ENCODE data around the gene C16orf54. TPM values are rescaled to one million over a fixed set of nuclear protein-coding genes. Genes with fewer than 3 reads are reported as not detected.
"Not testable (repeated sequence)": the region's sequence is repeated elsewhere in the genome, so short reads cannot be mapped to it uniquely, and the experiment has no call there.

The C16orf54 gene
- total RNA-seq, 2 donors from 2014 or later: 1.7 TPM

- Histone ChIP-seq H3K4me3 (peak overlapping the region; percentile 37), H3K36me3 (no peaks in the 10 kb centered on the region), H3K27ac (peak overlapping the region; percentile 16), H3K9ac (ENCODE audit: low read depth in 2 of 2, low read length in 2 of 2) (peak overlapping the region; percentile 38 to 46), H3K27me3 (no peaks in the 10 kb centered on the region), H3K4me1 (peaks cover 6% of the 10 kb centered on the region), H3K9me3 (no peaks in the 10 kb centered on the region)
- no peak for DNase-seq
- TF ChIP-seq, protein P1, sequence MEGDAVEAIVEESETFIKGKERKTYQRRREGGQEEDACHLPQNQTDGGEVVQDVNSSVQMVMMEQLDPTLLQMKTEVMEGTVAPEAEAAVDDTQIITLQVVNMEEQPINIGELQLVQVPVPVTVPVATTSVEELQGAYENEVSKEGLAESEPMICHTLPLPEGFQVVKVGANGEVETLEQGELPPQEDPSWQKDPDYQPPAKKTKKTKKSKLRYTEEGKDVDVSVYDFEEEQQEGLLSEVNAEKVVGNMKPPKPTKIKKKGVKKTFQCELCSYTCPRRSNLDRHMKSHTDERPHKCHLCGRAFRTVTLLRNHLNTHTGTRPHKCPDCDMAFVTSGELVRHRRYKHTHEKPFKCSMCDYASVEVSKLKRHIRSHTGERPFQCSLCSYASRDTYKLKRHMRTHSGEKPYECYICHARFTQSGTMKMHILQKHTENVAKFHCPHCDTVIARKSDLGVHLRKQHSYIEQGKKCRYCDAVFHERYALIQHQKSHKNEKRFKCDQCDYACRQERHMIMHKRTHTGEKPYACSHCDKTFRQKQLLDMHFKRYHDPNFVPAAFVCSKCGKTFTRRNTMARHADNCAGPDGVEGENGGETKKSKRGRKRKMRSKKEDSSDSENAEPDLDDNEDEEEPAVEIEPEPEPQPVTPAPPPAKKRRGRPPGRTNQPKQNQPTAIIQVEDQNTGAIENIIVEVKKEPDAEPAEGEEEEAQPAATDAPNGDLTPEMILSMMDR (IDR thresholded peaks at IDR 0.05): no peak
- intact Hi-C loops (cut with DNase I): no loop called here
These were observed 1.2 kb downstream of the C16orf54 start for GRCh38 chr16:29744541-29745101.

GRCh38 chr16:29743827-29744531 is 1.8 kb downstream of the C16orf54 start:
- H3K9ac ChIP-seq (ENCODE audit: low read depth in 2 of 2, low read length in 2 of 2): peak overlapping the region in 1 of 2 donors; percentile 1
- peak; percentile 31 for DNase-seq
- H3K4me3 ChIP-seq: no peak overlapping the region
- H3K4me1 ChIP-seq: peaks cover 12% of the 10 kb centered on the region
- H3K27ac ChIP-seq: no peak overlapping the region
- TF ChIP-seq, protein P1 (IDR thresholded peaks at IDR 0.05): no peak
- H3K9me3 ChIP-seq: no peaks in the 10 kb centered on the region
- no peaks in the 10 kb centered on the region for H3K27me3 ChIP-seq
- intact Hi-C loops (cut with DNase I): no loop called here
- H3K36me3 ChIP-seq: no peaks in the 10 kb centered on the region

- TF ChIP-seq, protein P1 (IDR thresholded peaks at IDR 0.05): no peak
- H3K9me3 ChIP-seq: no peaks in the 10 kb centered on the region
- H3K4me3 ChIP-seq: no peak overlapping the region
- no peaks in the 10 kb centered on the region for H3K36me3 ChIP-seq
- peaks cover 17% of the 10 kb centered on the region for H3K4me1 ChIP-seq
- peak overlapping the region in 1 of 2 donors; percentile 1 for H3K9ac ChIP-seq (ENCODE audit: low read depth in 2 of 2, low read length in 2 of 2)
- intact Hi-C loops (cut with DNase I): no loop called here
- H3K27ac ChIP-seq: no peak overlapping the region
- no peaks in the 10 kb centered on the region for H3K27me3 ChIP-seq
- DNase-seq: no peak
These were observed 2.3 kb downstream of the C16orf54 start for GRCh38 chr16:29743475-29743826.

GRCh38 chr16:29742683-29743275 is 3.0 kb downstream of the C16orf54 start:
- no peaks in the 10 kb centered on the region for H3K27me3 ChIP-seq
- H3K9ac ChIP-seq (ENCODE audit: low read depth in 2 of 2, low read length in 2 of 2): peak overlapping the region in 1 of 2 donors; percentile 1
- no peak overlapping the region for H3K27ac ChIP-seq
- H3K4me3 ChIP-seq: no peak overlapping the region
- TF ChIP-seq, protein P1 (IDR thresholded peaks at IDR 0.05): no peak
- H3K4me1 ChIP-seq: peaks cover 21% of the 10 kb centered on the region
- H3K9me3 ChIP-seq: no peaks in the 10 kb centered on the region
- intact Hi-C loops (cut with DNase I): no loop called here
- H3K36me3 ChIP-seq: no peaks in the 10 kb centered on the region
- peak; percentile 45 for DNase-seq

GRCh38 chr16:29740630-29741015 is 5.2 kb downstream of the C16orf54 start:
- Histone ChIP-seq H3K27ac (peak overlapping the region; percentile 81), H3K4me1 (peaks cover 21% of the 10 kb centered on the region), H3K9ac (ENCODE audit: low read depth in 2 of 2, low read length in 2 of 2) (peak overlapping the region in 1 of 2 donors; percentile 74), H3K4me3 (peak overlapping the region; percentile 4)
- intact Hi-C loops (cut with DNase I); H3K36me3 ChIP-seq; H3K27me3 ChIP-seq; H3K9me3 ChIP-seq: not testable (repeated sequence)
- DNase-seq: peak; percentile 63

- H3K27me3 ChIP-seq; H3K36me3 ChIP-seq; H3K9me3 ChIP-seq; intact Hi-C loops (cut with DNase I): not testable (repeated sequence)
- H3K4me3 ChIP-seq: peak overlapping the region; percentile 4
- H3K27ac ChIP-seq: peak overlapping the region; percentile 81
- peaks cover 21% of the 10 kb centered on the region for H3K4me1 ChIP-seq
- DNase-seq: peak; percentile 71
- H3K9ac ChIP-seq (ENCODE audit: low read depth in 2 of 2, low read length in 2 of 2): peak overlapping the region in 1 of 2 donors; percentile 74
These were observed 5.7 kb downstream of the C16orf54 start for GRCh38 chr16:29739927-29740629.
